Activated T-helper 1 cell treated with anti-CD3 and anti-CD28 coated beads, Interleukin-12 subunit alpha, Interleukin-12 subunit beta, Interleukin-2, Interleukin-4 antibody, amounts not matched to agents 30 ng/mL and 10 ng/mL and 1 ng/mL, durations not matched to agents 14 hours and 24 hours and 36 hours (primary cell): ENCODE results near the gene CLSTN2. TPM values are rescaled to one million over a fixed set of nuclear protein-coding genes. Genes with fewer than 3 reads are reported as not detected.

Experiments used
- DNase-seq: peaks from one replicate; pipeline ENCODE4 v3.0.0; 2021; ENCODE audit warnings: low spot score
- H3K27ac Mint-ChIP-seq: one replicate; pipeline ENCODE4 v1.8.0; 2021; ENCODE audit warnings: mild to moderate bottlenecking, mixed read lengths
- H3K27me3 Mint-ChIP-seq: one replicate; pipeline ENCODE4 v1.8.0; 2022; ENCODE audit warnings: mild to moderate bottlenecking, moderate library complexity, mixed read lengths; ENCODE audit not compliant: insufficient read depth
- H3K36me3 Mint-ChIP-seq: one replicate; pipeline ENCODE4 v1.8.0; 2021; ENCODE audit warnings: low read depth, mixed read lengths
- H3K4me1 Mint-ChIP-seq: one replicate; pipeline ENCODE4 v1.8.0; 2021; ENCODE audit warnings: low read depth, mixed read lengths
- H3K4me3 Mint-ChIP-seq: one replicate; pipeline ENCODE4 v1.8.0; 2021; ENCODE audit warnings: mild to moderate bottlenecking, moderate library complexity, mixed read lengths
- H3K9me3 Mint-ChIP-seq: one replicate; pipeline ENCODE4 v1.8.0; 2021; ENCODE audit warnings: mixed read lengths
- intact Hi-C: fragments of 100-400 bp; cut with micrococcal nuclease; formaldehyde crosslinking; loops from one replicate; pipeline ENCODE4 v1.15.1; 2024
- total RNA-seq: library from RNA; stranded (reverse); gene quantifications from 2 replicates; pipeline ENCODE4 v1.2.3, GENCODE V29; 2022

The CLSTN2 gene
- total RNA-seq, 1 donor from 2014 or later: not detected

DNA sequence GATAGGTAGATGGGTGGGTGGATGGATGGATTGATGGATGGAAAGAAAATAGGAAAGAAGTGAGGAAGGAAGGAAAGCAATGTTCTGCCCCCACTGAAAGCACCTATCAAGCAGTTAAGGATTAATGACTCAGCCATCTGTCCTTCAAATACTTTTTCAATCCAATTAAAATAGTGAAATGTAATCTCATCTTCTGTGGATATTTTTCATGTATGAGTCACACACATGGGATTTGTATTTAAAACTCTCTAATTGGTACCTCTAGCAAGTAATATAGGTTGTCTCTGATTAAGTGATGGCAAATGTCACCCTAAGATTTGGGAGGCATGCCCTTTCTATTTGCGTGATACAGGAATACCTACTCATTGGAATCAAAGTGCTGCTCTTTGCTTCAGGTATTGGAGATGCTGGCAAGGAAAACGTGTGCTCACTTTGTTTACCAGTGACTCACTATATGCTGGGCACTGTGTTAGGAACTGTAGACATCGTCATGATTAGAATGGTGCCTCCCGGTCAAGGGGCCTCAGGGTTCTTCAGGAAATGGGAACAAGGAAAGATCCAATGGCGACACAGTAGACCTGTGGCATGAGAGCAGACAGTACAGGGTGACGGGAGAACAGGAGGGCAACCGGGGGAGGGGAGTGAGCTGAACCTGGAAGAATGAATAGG, 230.1 kb downstream of the CLSTN2 start:
- Mint-ChIP-seq H3K36me3 (no peaks in the 10 kb centered on the region), H3K4me3 (no peak overlapping the region), H3K27me3 (peaks cover 2% of the 10 kb centered on the region), H3K9me3 (no peaks in the 10 kb centered on the region), H3K27ac (no peak overlapping the region), H3K4me1 (no peaks in the 10 kb centered on the region)
- no peak for DNase-seq
- intact Hi-C loops: no loop called here

DNA sequence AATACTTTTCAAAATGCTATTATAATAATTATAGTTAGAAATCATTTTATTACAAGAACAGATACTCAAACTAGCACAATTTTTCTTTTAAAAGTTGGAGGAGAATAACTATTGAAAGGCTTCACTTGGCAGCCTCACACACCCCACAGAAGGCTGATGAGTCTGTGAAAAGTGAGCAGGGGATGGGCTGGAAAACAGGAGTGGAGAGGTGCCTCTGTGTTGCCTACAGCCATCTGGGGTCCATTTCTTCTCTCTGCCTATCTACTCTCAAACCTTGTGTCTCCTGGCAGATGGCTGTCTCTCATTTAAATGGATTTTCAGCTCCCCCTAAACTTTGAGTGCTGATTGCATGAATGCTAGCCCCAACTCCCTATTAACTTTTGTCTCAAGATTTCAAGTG, 230.8 kb downstream of the CLSTN2 start:
- DNase-seq: no peak
- Mint-ChIP-seq H3K36me3 (no peaks in the 10 kb centered on the region), H3K9me3 (no peaks in the 10 kb centered on the region), H3K27me3 (peaks cover 3% of the 10 kb centered on the region), H3K4me1 (no peaks in the 10 kb centered on the region), H3K27ac (no peak overlapping the region), H3K4me3 (no peak overlapping the region)
- intact Hi-C loops: no loop called here

DNA sequence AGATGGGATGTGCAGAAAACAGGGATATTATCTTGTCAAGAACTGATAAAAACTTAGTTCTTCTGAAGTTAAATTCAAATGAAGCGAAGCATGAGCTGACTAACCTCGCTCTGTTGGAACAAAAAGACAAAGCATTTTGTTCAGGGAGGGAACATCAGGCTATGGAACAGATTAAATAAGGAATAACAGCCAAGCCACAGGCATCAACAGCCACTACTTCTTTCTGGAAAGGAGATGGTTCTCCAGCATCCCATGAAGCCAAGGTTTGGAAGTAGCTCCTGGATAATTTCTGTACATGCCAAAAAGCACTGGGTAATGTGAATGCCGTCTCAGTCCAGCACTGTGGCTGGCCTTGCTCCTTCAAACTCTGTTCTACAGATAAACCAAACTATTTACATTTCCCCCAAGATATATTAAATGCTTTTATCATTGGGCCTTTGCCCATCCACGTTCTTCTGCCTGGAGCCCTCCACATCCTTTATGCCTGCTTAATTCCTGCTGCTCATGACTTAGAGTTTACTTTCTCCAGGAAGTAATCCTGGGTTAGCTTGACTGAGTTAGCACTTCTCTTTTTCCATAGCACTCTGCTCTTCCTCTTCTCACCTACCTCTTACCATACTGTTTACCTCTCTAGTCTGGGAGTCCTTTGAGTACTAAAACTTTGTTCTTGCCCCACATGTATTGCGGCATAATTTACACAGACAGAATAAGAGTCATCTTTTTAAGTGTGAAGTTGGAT, 232.0 kb downstream of the CLSTN2 start:
- H3K27ac Mint-ChIP-seq: no peak overlapping the region

DNA sequence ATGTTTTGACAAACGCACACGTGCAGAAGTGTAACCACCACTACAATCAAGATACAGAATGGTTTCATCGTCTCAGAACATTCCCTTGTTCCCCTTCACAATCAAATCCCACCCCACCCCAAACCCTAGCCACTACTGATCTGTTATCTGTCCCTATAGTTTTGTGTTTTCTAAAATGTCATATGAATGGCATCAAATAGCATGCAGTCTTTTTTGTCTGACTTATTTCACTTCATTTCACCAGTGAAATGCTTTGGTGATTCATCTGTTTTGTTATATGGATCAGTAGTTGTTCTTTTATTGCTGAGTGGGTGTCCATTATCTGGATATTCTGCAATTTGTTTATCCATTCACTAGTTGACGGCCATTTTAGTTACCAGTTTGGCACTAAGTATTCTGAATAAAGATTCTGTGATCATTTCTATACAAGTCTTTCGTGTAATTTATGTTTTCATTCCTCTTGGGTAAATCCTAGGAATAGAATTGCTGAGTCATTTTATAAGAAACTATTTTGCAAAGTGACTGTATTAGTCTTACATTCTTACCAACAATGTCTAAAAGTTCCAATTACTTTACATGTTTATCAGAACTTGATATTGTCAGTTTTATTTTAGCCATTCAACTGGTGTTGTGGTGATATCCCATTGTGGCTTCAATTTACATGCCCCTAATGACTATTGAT, 232.8 kb downstream of the CLSTN2 start:
- Mint-ChIP-seq H3K27me3 (peaks cover 3% of the 10 kb centered on the region), H3K9me3 (no peaks in the 10 kb centered on the region), H3K36me3 (no peaks in the 10 kb centered on the region), H3K27ac (no peak overlapping the region), H3K4me3 (no peak overlapping the region), H3K4me1 (no peaks in the 10 kb centered on the region)
- intact Hi-C loops: no loop called here
- DNase-seq: no peak

More for the DNA sequence above, 232.0 kb downstream of the CLSTN2 start:
- no peak for DNase-seq
- Mint-ChIP-seq H3K4me3 (no peak overlapping the region), H3K36me3 (no peaks in the 10 kb centered on the region), H3K9me3 (no peaks in the 10 kb centered on the region), H3K4me1 (no peaks in the 10 kb centered on the region), H3K27me3 (peaks cover 3% of the 10 kb centered on the region)
- intact Hi-C loops: no loop called here

DNA sequence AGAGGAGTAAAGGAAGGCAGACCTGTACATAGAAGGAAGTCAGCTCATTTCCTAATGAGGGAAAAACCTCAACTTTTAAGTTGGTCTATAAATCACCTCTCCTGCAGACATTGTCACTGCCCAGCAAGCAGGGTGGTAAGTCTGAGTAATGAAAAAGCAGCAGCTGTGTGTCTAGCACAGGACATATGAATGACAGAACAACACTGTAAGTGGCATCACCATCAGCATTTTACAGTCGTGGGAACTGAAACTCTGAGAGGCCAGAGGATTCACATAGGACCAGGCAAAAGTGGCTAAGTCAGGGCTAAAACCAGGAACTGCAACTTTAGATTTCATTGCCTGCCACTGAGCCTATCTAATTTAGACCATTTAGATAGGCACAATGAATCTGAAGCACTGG, 235.6 kb downstream of the CLSTN2 start:
- no peak for DNase-seq
- intact Hi-C loops: no loop called here
- Mint-ChIP-seq H3K36me3 (no peaks in the 10 kb centered on the region), H3K27ac (no peak overlapping the region), H3K4me3 (no peak overlapping the region), H3K9me3 (no peaks in the 10 kb centered on the region), H3K27me3 (peaks cover 3% of the 10 kb centered on the region), H3K4me1 (no peaks in the 10 kb centered on the region)

DNA sequence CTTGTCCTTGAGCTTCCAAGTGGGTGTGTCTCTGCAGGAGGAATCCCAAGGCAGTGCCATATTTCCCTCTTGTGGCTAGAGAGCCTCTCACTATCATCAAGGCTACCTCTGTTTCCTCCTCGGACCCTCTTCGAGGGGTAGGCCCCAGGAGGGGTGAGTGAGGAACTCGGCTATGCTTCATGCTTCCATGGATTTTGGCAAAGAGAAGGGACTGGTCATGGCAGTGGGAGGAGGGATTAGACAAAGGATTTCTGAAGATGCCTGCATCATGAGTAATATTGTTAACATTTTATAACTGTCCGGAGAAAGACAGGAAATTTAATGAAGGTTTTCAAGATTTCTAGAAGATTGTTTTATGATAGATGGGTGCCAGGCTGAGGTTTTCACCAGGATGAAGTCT, 241.5 kb downstream of the CLSTN2 start:
- no peaks in the 10 kb centered on the region for H3K36me3 Mint-ChIP-seq
- no peak overlapping the region for H3K4me3 Mint-ChIP-seq
- no peak overlapping the region for H3K27ac Mint-ChIP-seq
- no peaks in the 10 kb centered on the region for H3K9me3 Mint-ChIP-seq
- H3K4me1 Mint-ChIP-seq: no peaks in the 10 kb centered on the region
- no peaks in the 10 kb centered on the region for H3K27me3 Mint-ChIP-seq
- no peak for DNase-seq
- intact Hi-C loops: no loop called here

DNA sequence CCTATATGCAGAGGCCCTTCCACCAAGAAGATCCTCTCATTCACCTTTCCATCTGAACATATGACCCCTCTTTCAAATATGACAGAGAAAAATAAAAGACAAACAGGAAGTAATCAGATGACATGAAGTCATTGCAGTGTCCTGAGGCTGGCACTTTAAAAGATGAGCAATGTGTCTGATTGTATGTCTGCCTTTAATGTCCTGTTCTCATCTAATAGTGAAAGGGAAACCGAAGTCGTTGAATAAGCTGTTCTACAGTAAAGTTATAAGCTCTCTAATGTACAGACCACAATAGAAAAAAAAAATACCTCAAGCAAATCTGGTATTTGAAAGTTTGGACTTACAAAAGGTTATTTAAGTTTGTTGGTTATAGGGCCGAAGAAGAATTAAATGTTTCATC, 243.0 kb downstream of the CLSTN2 start:
- H3K36me3 Mint-ChIP-seq: no peaks in the 10 kb centered on the region
- intact Hi-C loops: no loop called here
- H3K4me1 Mint-ChIP-seq: no peaks in the 10 kb centered on the region
- no peak overlapping the region for H3K27ac Mint-ChIP-seq
- no peaks in the 10 kb centered on the region for H3K9me3 Mint-ChIP-seq
- H3K4me3 Mint-ChIP-seq: no peak overlapping the region
- H3K27me3 Mint-ChIP-seq: no peaks in the 10 kb centered on the region
- DNase-seq: no peak

DNA sequence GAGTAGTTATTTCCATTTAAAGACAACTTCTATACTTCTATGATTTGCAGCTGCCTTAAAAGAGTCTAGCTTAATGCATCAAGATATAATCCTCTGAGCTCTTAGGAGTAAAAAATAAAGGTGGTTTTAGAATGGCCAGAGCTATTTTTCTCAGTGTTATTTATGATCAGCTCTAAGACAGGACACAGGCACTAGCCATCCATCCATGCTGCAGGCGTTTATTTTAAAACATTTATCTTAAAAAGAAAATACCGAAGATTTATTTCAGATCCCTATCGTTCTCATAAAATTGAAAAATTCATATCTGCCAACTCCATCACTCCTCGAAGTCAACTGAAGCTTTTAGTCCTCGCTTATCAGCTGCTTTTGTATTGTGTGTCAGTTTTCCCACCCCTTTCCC, 243.5 kb downstream of the CLSTN2 start:
- H3K4me1 Mint-ChIP-seq: no peaks in the 10 kb centered on the region
- H3K27ac Mint-ChIP-seq: no peak overlapping the region
- intact Hi-C loops: no loop called here
- H3K36me3 Mint-ChIP-seq: no peaks in the 10 kb centered on the region
- no peaks in the 10 kb centered on the region for H3K27me3 Mint-ChIP-seq
- no peak overlapping the region for H3K4me3 Mint-ChIP-seq
- H3K9me3 Mint-ChIP-seq: no peaks in the 10 kb centered on the region
- no peak for DNase-seq

DNA sequence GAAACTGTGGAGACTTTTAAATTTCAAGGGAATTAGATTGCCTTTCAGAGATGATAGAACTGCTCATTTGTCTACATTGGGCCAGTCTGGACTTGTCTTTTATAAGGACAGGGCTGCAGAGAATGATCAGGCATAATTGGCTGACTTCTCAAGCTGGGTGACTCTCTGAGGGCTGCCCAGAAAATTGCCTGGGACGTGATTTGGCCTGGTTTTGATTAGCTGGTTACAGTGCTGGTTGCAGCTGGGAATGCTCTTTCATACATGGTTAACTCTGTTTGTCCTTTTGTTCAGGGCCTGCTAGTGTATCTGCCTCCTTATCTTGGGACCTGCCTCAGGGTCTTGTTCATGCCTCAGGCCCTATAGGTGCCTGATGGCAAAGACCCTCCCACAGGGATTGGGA, 245.6 kb downstream of the CLSTN2 start:
- no peaks in the 10 kb centered on the region for H3K36me3 Mint-ChIP-seq

DNA sequence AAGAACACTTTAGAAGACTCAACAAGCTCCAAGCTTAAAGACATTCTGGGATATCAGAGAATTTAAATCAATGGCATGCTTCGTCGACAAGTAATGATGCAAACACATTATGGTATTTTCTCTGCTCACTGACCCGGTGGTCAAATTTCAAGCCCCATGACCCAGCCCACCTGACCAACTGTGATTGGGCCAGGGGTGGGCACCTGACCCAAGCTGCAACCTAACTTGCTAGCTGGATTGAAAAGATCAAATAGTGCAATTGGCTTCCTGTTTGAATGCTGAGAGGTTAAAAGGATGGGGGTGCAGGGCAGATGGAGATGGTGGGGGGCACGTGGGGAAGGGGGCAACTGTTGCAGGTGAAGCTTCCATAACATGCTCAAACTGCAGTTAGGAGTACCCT, 250.4 kb downstream of the CLSTN2 start:
- no peaks in the 10 kb centered on the region for H3K4me1 Mint-ChIP-seq
- H3K4me3 Mint-ChIP-seq: no peak overlapping the region
- H3K27me3 Mint-ChIP-seq: no peaks in the 10 kb centered on the region
- no peaks in the 10 kb centered on the region for H3K36me3 Mint-ChIP-seq
- intact Hi-C loops: no loop called here
- no peak for DNase-seq
- no peaks in the 10 kb centered on the region for H3K9me3 Mint-ChIP-seq
- H3K27ac Mint-ChIP-seq: no peak overlapping the region

More for the DNA sequence above, 245.6 kb downstream of the CLSTN2 start:
- H3K4me1 Mint-ChIP-seq: no peaks in the 10 kb centered on the region
- no peaks in the 10 kb centered on the region for H3K27me3 Mint-ChIP-seq
- intact Hi-C loops: no loop called here
- H3K27ac Mint-ChIP-seq: no peak overlapping the region
- no peaks in the 10 kb centered on the region for H3K9me3 Mint-ChIP-seq
- no peak overlapping the region for H3K4me3 Mint-ChIP-seq
- no peak for DNase-seq

DNA sequence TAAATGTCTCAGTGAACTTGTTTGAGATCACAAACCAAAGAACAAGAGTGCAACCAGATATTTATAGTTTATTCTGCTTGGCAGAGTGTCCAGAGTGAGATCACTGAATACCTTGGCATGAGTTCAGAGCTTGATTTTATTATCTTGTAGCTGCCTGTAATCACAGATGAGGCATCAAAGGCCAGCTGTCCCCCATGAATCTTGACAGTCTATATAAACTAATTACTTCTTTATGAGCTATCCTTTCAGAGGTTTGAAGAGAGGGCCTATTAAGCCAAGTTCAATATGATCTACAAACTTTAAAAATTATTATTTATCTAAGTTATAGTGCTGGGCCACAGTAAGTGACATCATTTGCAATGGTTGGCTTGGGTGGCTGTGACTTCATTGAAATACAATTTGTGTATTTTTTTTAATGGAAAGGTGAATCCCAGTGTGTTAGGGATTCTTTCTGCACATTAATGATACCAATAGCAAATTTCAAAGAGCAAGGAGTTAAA, 251.5 kb downstream of the CLSTN2 start:
- Mint-ChIP-seq H3K27me3 (no peaks in the 10 kb centered on the region), H3K4me1 (no peaks in the 10 kb centered on the region), H3K36me3 (no peaks in the 10 kb centered on the region), H3K27ac (no peak overlapping the region), H3K4me3 (no peak overlapping the region), H3K9me3 (no peaks in the 10 kb centered on the region)
- intact Hi-C loops: no loop called here
- no peak for DNase-seq

DNA sequence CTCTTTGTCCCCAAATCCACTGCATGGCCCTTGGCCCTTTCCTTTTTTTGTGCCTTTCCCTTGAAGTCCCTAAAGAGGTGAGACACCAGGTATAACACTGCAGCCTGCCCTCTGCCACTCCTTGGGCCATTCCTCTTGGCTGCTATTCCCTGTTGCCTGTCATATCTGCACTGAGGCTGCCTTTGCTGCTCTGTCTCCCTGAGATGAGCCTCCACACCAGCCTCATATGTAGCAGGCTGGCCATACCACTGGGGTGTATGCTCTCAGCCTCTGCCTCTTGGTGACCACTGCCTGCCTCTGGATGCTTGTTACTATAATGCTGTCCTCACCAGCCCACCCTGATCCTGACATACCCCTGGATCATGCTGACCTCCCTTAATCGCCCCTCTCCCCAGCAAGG, 252.0 kb downstream of the CLSTN2 start:
- Mint-ChIP-seq H3K4me3 (no peak overlapping the region), H3K27ac (no peak overlapping the region), H3K36me3 (no peaks in the 10 kb centered on the region), H3K27me3 (no peaks in the 10 kb centered on the region), H3K9me3 (no peaks in the 10 kb centered on the region), H3K4me1 (no peaks in the 10 kb centered on the region)
- no peak for DNase-seq
- intact Hi-C loops: no loop called here

DNA sequence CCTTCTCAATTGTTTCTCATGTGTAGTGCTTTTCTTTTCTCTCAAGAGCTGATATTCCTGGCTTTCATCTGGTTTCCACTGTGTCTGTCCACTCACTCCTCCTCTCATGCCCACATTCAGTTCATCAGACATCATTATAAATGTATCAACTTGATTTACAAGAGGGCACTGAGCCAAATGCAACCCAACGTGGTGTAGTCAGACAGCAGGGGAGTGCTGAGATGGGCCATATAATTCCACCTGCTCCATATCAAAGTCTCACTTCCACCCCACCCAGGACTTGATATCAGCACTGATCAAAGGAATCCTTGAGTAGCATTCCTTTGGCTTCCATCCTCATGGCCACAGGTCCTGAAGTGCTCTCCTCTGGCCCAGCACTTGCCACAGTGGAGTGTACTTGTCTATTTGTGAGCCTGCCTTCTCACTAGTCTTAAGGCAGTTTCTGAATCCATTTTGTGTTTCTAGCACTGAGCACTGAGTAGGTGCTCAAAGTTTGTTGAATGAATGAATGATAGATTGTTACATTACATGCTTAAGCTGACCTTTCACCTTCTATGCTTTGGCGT, 252.8 kb downstream of the CLSTN2 start:
- H3K4me3 Mint-ChIP-seq: no peak overlapping the region
- no peaks in the 10 kb centered on the region for H3K4me1 Mint-ChIP-seq
- no peaks in the 10 kb centered on the region for H3K36me3 Mint-ChIP-seq

More for the DNA sequence above, 252.8 kb downstream of the CLSTN2 start:
- Mint-ChIP-seq H3K27me3 (peaks cover 3% of the 10 kb centered on the region), H3K27ac (no peak overlapping the region), H3K9me3 (no peaks in the 10 kb centered on the region)
- intact Hi-C loops: no loop called here
- DNase-seq: no peak
